Coronary artery (tissue), 2 donors: ENCODE results near the gene GLT8D2.
"Not testable (repeated sequence)": the region's sequence is repeated elsewhere in the genome, so short reads cannot be mapped to it uniquely, and the experiment has no call there.

Source experiments
- DNase-seq: peaks from one replicate; pipeline ENCODE4 v3.0.0-alpha.2; 2017; ENCODE audit warnings: low spot score
- H3K27ac ChIP-seq, 2 donors: fragments of 200-600 bp; sonication (generic); one replicate each; pipeline ENCODE4 v1.5.1; 2016 to 2019
- H3K4me3 ChIP-seq: fragments of 200-600 bp; sonication (generic); 2 replicates; pipeline ENCODE4 v1.5.1; 2016; ENCODE audit warnings: mild to moderate bottlenecking, moderate library complexity
- TF ChIP-seq, protein P1 (sequence below): fragments of 200-600 bp; sonication (generic); IDR thresholded peaks from one replicate; pipeline ENCODE4 v1.5.1; 2019; ENCODE audit warnings: antibody characterized with exemption

GLT8D2 gene

GRCh38 chr12:104046306-104046705 is 3.7 kb downstream of the GLT8D2 start:
- DNase-seq: no peak
- Histone ChIP-seq H3K27ac (peak overlapping the region in 1 of 2 donors; percentile 53), H3K4me3 (no peak overlapping the region)
- TF ChIP-seq, protein P1, sequence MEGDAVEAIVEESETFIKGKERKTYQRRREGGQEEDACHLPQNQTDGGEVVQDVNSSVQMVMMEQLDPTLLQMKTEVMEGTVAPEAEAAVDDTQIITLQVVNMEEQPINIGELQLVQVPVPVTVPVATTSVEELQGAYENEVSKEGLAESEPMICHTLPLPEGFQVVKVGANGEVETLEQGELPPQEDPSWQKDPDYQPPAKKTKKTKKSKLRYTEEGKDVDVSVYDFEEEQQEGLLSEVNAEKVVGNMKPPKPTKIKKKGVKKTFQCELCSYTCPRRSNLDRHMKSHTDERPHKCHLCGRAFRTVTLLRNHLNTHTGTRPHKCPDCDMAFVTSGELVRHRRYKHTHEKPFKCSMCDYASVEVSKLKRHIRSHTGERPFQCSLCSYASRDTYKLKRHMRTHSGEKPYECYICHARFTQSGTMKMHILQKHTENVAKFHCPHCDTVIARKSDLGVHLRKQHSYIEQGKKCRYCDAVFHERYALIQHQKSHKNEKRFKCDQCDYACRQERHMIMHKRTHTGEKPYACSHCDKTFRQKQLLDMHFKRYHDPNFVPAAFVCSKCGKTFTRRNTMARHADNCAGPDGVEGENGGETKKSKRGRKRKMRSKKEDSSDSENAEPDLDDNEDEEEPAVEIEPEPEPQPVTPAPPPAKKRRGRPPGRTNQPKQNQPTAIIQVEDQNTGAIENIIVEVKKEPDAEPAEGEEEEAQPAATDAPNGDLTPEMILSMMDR: no peak

DNA sequence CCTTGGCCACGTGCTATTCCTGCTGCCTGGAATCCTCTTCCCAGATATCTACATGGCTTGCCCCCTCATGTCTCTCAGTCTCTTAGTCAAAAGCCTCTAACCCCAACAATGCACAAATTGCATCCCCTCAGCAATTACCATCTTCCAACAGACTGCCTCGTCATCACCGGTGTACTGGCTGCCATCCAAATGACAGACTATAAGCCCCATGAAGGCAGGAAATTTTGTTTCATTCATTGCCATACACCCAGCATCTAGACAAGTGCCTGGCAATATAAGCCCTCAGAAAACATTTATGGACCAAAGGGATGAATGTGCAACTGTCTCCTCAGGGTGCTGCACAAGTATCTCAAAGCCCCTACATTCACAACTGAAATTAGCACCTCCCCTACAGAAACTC is 5.8 kb downstream of the GLT8D2 start:
- TF ChIP-seq, protein P1: no peak
- DNase-seq: no peak
- H3K4me3 ChIP-seq: no peak overlapping the region
- H3K27ac ChIP-seq: no peak overlapping the region

GRCh38 chr12:104042580-104042979 is 7.4 kb downstream of the GLT8D2 start:
- TF ChIP-seq, protein P1: no peak
- Histone ChIP-seq H3K4me3 (no peak overlapping the region), H3K27ac (no peak overlapping the region)
- no peak for DNase-seq

GRCh38 chr12:104039769-104040168 is 10.2 kb downstream of the GLT8D2 start:
- H3K4me3 ChIP-seq, DNase-seq, H3K27ac ChIP-seq: not testable (repeated sequence)

DNA sequence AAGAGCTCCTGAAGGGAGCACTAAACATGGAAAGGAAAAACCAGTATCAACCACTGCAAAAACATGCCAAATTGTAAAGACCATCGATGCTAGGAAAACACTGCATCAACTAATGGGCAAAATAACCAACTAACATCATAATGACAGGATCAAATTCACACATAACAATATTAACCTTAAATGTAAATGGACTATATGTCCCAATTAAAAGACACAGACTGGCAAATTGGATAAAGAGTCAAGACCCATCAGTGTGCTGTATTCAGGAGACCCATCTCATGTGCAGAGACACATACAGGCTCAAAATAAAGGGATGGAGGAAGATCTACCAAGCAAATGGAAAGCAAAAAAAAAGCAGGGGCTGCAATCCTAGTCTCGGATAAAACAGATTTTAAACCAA is 13.8 kb downstream of the GLT8D2 start:
- H3K27ac ChIP-seq, DNase-seq, H3K4me3 ChIP-seq: not testable (repeated sequence)

- DNase-seq, H3K4me3 ChIP-seq, H3K27ac ChIP-seq: not testable (repeated sequence)
These were observed 19.4 kb downstream of the GLT8D2 start for GRCh38 chr12:104030596-104030995.

DNA sequence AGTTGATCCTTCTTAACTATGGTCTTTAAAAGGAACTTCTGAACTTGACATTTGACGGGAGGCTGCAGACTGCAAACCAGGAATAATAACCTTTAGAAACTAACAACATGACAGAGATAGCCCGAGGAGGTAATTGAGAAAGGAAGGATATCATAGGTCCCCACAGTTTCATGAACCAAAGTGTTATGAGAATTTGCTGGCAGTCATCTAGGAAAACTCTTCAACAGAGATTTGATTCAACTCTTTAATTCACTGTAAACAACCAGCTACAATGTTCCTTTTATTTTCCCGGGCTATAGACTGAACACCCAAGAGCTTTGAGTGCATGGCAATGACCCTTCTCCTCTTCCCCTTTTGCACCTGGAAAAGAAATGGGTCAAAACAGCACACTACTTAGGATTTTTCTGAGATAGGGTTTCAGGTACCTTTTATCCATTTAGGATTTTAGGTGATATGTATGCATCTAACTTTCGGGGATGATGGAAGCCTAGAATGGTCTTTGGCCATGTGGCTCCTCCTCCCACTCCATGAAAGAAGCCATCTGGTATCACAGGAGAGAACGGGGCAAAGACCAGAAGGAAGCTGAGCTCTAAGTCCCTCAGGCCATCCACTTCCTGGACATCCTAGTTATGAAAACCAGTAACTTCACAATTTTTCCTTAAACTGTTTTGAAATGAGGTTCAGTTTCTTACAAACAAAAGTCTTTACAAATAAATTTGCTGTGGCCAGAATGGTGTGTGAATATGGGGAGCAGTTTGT is 23.0 kb downstream of the GLT8D2 start:
- Histone ChIP-seq H3K4me3 (no peak overlapping the region), H3K27ac (no peak overlapping the region)
- TF ChIP-seq, protein P1: no peak
- DNase-seq: no peak

DNA sequence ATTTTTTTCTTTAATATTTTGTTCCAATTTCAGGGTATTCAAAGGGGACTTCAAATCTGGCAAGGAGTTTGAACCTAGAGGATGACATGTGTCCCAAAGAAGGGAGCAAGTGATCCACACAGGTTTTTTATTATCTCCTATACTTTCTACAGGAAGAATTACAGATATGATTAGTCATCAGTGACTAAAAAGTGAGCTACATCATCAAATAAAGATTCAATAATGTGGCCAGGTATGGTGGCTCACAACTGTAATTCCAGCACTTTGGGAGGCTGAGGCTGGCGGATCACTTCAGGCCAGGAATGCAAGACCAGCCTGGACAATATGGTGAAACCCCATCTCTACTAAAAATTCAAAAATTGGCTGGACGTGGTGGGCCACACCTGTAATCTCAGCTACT is 24.2 kb downstream of the GLT8D2 start:
- TF ChIP-seq, protein P1: no peak
- no peak for DNase-seq
- Histone ChIP-seq H3K27ac (no peak overlapping the region), H3K4me3 (no peak overlapping the region)

GRCh38 chr12:104024348-104024747 is 25.6 kb downstream of the GLT8D2 start:
- no peak overlapping the region for H3K27ac ChIP-seq
- no peak overlapping the region for H3K4me3 ChIP-seq
- DNase-seq: no peak
- TF ChIP-seq, protein P1: no peak
